Heart left ventricle (tissue), 16 donors: ENCODE data around the gene COL8A2. TPM values are rescaled to one million over a fixed set of nuclear protein-coding genes. Genes with fewer than 3 reads are reported as not detected.

Experiments used
- ATAC-seq, 4 donors: fragments of 200-7000 bp; cut with Tn5 transposase; one replicate each; pipeline ENCODE4 v1.9.1; 2020 to 2022; ENCODE audit warnings: moderate library complexity in 4 of 4, mild to moderate bottlenecking in 3 of 4, moderate number of reproducible peaks in 1 of 4
- DNase-seq, 5 donors: peaks; one replicate each; pipeline ENCODE4 v3.0.0-alpha.2; 2020
- H3K27ac ChIP-seq, 12 donors: fragments of 200-600 bp; sonication (generic) in 4 of 12; one replicate each; pipeline versions ENCODE4 v1.5.0 to v1.8.0; 2016 to 2022; ENCODE audit warnings: mild to moderate bottlenecking in 2 of 12
- H3K27me3 ChIP-seq, 9 donors: fragments of 200-600 bp; sonication (generic) in 2 of 9; one replicate each; pipeline versions ENCODE4 v1.5.1 to v1.8.0; 2016 to 2022; ENCODE audit warnings: mild to moderate bottlenecking in 3 of 9
- H3K36me3 ChIP-seq, 9 donors: fragments of 200-600 bp; sonication (generic) in 2 of 9; one replicate each; pipeline versions ENCODE4 v1.5.0 to v1.8.0; 2018 to 2022; ENCODE audit warnings: mild to moderate bottlenecking in 2 of 9
- H3K4me1 ChIP-seq, 12 donors: fragments of 200-600 bp; sonication (generic) in 4 of 12; one replicate each; pipeline versions ENCODE4 v1.5.0 to v1.8.0; 2016 to 2022; ENCODE audit warnings: mild to moderate bottlenecking in 3 of 12
- H3K4me3 ChIP-seq, 12 donors: fragments of 200-600 bp; sonication (generic) in 4 of 12; one replicate each; pipeline versions ENCODE4 v1.5.0 to v1.8.0; 2017 to 2022; ENCODE audit warnings: mild to moderate bottlenecking in 9 of 12, moderate library complexity in 4 of 12
- H3K9me3 ChIP-seq, 12 donors: fragments of 200-600 bp; sonication (generic) in 4 of 12; one replicate each; pipeline versions ENCODE4 v1.5.0 to v1.8.0; 2016 to 2022; ENCODE audit warnings: mild to moderate bottlenecking in 1 of 12
- POLR2A ChIP-seq, 2 donors: fragments of 450-650 bp; IDR thresholded peaks; one replicate each; pipeline ENCODE4 v1.6.1; 2017; ENCODE audit warnings: antibody characterized with exemption in 2 of 2, mild to moderate bottlenecking in 2 of 2, moderate library complexity in 2 of 2
- WGBS, 4 donors: extraction: QIAGEN DNeasy Blood & Tissue Kit in 2 of 4; methylation state at CpG; one replicate each; pipeline versions ENCODE4 v1.1.5 to v1.1.7; 2013 to 2018; 5-methylcytosine and 5-hydroxymethylcytosine counted together
- intact Hi-C, 10 donors: fragments of 100-400 bp; cut with DNase I; formaldehyde crosslinking; loops; one replicate each; pipeline versions ENCODE4 v1.11.1 to v1.14.2; 2022
- polyA plus RNA-seq, 2 donors: library from polyadenylated mRNA; stranded (reverse); fragments of 200-250 nt; gene quantifications; one replicate each; pipeline ENCODE4 v1.2.3, GENCODE V29; 2013
- total RNA-seq, 9 donors: library from RNA; depleted of rRNA in 2 of 9; stranded (reverse); fragments of >200 nt in 2 of 9; fragmentation: NEBNext Ultra II Directional in 3 of 9; extraction: Animal tissue kit (Norgen Biotek cat#: 25700) in 3 of 9; gene quantifications; one replicate each; pipeline versions ENCODE4 v1.1.0 to v1.2.4, GENCODE V29; 2016 to 2023
- TF ChIP-seq, protein P1 (sequence below), 12 donors: fragments of 200-600 bp; sonication (generic) in 4 of 12; IDR thresholded peaks; one replicate each; pipeline versions ENCODE4 v1.5.0 to v1.8.0; 2018 to 2022; ENCODE audit warnings: antibody characterized with exemption in 12 of 12, mild to moderate bottlenecking in 5 of 12
- donor health status: ischemic (EF 13 %, LVEDD 7.1; RV severe dilation, severe dysfunction).
- donor health status: healthy with polysubstance abuse.
- donor health status: DM: no; HTN: yes; CAD: no.
- donor health status: DM: no; HTN: no; CAD: no.
- donor health status: ischemic (EF 25% LVEDD 6.9; RV normal size, moderate dysfunction).
- donor health status: ischemic (EF 25% LVEDD 5.7; RV mildly dilated, moderate dysfunction).
- donor health status: healthy.
- donor health status: DM: yes; HTN: yes; CAD: no.
- donor health status: ischemic (EF 35%, LVEDD 5.7; RV mildly dilated, moderate dysfunction).
- donor health status: nonischemic (EF 11% LVEDD 7.7; RV severe dilation, severe dysfunction).
- donor health status: DM: yes; HTN: yes; CAD: no.
- donor health status: PGD.
- donor health status: ischemic (EF 29% LVEDD 5.4; RV normal size, mild dysfunction).
- donor health status: nonischemic (EF 23%, LVEDD 6.1; RV moderate dilation, normal function).

The COL8A2 gene
- total and polyA plus RNA-seq, 11 donors, result 0.33 to 2.6 (median 0.60) TPM

DNA sequence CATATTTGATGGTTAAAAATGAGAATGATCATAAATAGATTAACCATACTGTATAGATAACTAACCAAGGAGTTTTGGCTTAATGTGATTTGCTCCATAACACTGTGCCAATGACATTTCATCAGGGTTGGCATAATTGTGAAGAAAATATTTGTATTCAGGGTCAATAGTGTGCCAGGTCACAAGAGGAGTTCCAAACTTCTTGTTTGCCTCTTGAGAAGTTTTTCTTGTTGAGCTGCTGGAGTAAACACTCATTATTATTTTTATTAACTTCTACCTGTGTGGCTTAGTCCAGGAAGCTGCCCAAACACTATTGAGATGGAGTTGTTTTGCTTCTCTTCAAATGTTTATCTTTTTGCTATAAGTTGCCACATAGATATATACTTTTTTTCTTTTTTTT, 38.4 kb upstream of the COL8A2 start:
- Histone ChIP-seq H3K27ac (peak overlapping the region; percentile 4 to 100 (median 96)), H3K9me3 (no peaks in the 10 kb centered on the region), H3K4me3 (no peak overlapping the region), H3K4me1 (peaks cover 27 to 100% (median 87%) of the 10 kb centered on the region in 12 donors), H3K36me3 (peaks cover 0 to 24% (median 8%) of the 10 kb centered on the region in 9 donors), H3K27me3 (no peaks in the 10 kb centered on the region)
- DNase-seq (no peak), ATAC-seq (no peak)
- TF ChIP-seq, protein P1, sequence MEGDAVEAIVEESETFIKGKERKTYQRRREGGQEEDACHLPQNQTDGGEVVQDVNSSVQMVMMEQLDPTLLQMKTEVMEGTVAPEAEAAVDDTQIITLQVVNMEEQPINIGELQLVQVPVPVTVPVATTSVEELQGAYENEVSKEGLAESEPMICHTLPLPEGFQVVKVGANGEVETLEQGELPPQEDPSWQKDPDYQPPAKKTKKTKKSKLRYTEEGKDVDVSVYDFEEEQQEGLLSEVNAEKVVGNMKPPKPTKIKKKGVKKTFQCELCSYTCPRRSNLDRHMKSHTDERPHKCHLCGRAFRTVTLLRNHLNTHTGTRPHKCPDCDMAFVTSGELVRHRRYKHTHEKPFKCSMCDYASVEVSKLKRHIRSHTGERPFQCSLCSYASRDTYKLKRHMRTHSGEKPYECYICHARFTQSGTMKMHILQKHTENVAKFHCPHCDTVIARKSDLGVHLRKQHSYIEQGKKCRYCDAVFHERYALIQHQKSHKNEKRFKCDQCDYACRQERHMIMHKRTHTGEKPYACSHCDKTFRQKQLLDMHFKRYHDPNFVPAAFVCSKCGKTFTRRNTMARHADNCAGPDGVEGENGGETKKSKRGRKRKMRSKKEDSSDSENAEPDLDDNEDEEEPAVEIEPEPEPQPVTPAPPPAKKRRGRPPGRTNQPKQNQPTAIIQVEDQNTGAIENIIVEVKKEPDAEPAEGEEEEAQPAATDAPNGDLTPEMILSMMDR (IDR thresholded peaks at IDR 0.05), result no peak
- TF ChIP-seq POLR2A (IDR thresholded peaks at IDR 0.05), result no peak
- intact Hi-C loops, result no loop called here

DNA sequence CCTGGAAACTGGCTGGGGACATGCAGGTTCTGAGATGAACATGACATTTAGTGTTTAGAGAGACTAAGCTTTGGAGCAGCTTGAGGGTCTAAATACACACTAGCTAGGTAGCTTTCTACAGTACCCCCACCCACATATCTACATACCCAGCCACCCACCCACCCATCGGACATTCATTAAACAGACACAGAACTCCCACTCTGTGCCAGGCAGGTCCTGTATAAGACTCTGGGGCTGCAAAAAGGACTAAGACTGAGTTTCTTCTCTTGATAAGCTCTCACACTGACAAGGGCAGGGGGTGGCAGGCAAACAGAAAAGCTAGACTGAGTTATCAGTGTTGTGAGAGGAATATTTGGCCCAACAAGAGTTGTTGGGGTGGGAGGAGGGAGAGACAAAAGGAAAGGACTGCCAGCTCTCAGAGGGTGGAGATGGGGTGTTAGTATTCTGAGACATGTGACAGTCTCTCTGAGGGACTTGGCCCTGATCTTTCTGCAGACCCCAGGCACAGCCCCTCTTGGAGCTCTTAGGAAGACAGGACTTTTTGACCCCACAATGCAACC, 37.7 kb upstream of the COL8A2 start:
- Histone ChIP-seq H3K27me3 (no peaks in the 10 kb centered on the region), H3K36me3 (peaks cover 0 to 21% (median 4%) of the 10 kb centered on the region in 9 donors), H3K4me3 (peak overlapping the region in 1 of 12 donors; percentile 54), H3K9me3 (no peaks in the 10 kb centered on the region), H3K4me1 (peaks cover 33 to 100% (median 87%) of the 10 kb centered on the region in 12 donors), H3K27ac (peak overlapping the region; percentile 79 to 100 (median 96))
- WGBS, 4 donors, result 33 to 46% (median 42%) methylated on average over 1 of the region's 1 CpG
- no peak for TF ChIP-seq POLR2A (IDR thresholded peaks at IDR 0.05)
- TF ChIP-seq, protein P1 (IDR thresholded peaks at IDR 0.05), result no peak
- ATAC-seq, result peak; percentile 13 to 50 (median 28)
- DNase-seq, result no peak
- intact Hi-C loops, result no loop called here

DNA sequence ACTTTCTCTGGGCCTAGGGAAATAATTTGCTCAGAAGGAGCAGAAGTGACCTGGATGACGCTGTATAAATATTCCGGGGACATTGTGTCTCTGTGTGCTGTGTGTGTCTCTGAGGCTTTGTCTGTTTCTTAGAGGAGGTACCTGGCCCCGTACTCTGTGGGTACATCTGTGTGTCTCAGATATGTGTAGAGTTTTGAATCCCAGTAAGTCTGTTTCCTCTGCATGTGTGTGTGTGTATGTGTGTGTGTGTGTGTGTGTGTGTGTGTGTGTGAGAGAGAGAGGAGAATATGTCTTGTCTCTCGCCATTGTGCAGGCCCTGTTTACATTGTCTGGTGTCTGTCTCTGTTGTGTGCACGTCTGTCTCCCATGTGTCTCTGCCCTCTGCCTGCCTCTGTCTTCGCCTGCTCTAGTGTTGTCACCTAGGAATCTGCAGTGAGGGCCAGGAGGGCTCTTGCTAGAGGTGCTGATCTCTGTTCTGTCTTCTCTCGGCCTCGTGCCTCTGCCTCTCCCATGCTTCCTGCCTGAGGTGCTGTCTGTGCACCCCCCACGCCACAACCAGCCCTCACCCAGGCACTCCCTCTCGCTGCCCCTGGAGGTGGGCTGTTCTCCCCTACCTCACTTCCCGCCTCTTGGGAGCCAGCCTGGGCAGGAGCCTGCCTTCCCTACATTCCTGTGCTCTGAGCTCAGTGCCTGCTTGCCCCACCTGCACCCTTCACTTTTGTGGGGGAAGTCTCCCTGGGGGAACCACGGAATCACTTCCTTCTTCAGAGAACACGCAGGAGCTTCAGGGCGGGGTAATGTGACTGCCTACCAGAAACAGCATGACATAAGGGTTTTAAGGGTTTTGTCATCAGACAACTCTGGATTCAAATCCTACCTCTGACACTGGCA, 36.9 kb upstream of the COL8A2 start:
- TF ChIP-seq, protein P1 (IDR thresholded peaks at IDR 0.05), result no peak
- TF ChIP-seq POLR2A (IDR thresholded peaks at IDR 0.05), result no peak
- Histone ChIP-seq H3K36me3 (peaks cover 0 to 15% (median 0%) of the 10 kb centered on the region in 9 donors), H3K27ac (peak overlapping the region; percentile 79 to 100 (median 96)), H3K9me3 (no peaks in the 10 kb centered on the region), H3K4me3 (peak overlapping the region; percentile 15 to 62 (median 50)), H3K4me1 (peaks cover 33 to 96% (median 81%) of the 10 kb centered on the region in 12 donors), H3K27me3 (no peaks in the 10 kb centered on the region)
- peak in 3 of 5 donors; percentile 52 to 60 (median 59) for DNase-seq
- WGBS, 4 donors, result 9 to 17% (median 13%) methylated on average over 13 to 14 of the region's 14 CpGs
- peak; percentile 9 to 33 (median 14) for ATAC-seq
- intact Hi-C loops, result loop anchor here in 1 of 10 donors (2.0 kb wide), 1 partner anchor 13 kb away; no protein-coding TSS in a partner anchor

DNA sequence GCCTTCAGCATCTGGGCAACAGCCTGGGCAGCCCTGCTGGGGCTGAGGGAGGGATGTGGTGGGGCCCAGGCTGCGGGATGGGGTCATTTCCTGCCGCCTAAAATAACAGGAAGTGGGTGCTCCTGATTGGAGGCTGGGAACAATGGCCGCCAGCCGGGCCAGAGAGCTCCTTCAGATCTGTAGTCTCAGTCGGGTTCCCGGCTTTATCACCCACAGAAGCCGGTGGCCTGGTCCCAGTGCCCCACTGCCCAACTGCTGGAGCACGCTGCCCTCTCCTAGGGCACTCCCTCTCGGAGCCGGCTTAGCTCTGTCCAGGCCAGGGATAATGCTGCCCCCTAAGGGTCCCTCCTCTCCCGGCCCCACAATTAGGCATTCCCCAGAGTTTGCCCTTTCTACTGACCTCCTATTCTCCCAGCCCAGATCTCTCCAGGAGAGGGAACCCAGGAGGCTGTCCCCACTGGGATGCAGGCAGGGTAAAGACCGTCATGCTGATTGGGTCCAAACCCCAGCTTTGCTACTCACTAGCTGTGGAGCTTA, 36.0 kb upstream of the COL8A2 start:
- Histone ChIP-seq H3K36me3 (peaks cover 0 to 11% (median 0%) of the 10 kb centered on the region in 9 donors), H3K9me3 (no peaks in the 10 kb centered on the region), H3K27ac (peak overlapping the region; percentile 79 to 100 (median 96)), H3K27me3 (no peaks in the 10 kb centered on the region), H3K4me3 (peak overlapping the region; percentile 15 to 62 (median 50)), H3K4me1 (peaks cover 29 to 87% (median 73%) of the 10 kb centered on the region in 12 donors)
- DNase-seq, result peak; percentile 75 to 85 (median 78)
- TF ChIP-seq, protein P1 (IDR thresholded peaks at IDR 0.05), result peak in 9 of 12 donors; percentile 13 to 55 (median 35)
- TF ChIP-seq POLR2A (IDR thresholded peaks at IDR 0.05), result no peak
- ATAC-seq, result peak; percentile 22 to 68 (median 34)
- 0 to 2% (median 1%) methylated on average over 10 to 12 of the region's 12 CpGs for WGBS, 4 donors
- intact Hi-C loops, result loop anchor here in 1 of 10 donors (2.0 kb wide), 1 partner anchor 14 kb away; no protein-coding TSS in a partner anchor
